ENCODE data around the gene BAX.

- TF ChIP-seq MAZ (IDR thresholded peaks at IDR 0.05; ENCODE audit: borderline replicate concordance, low read depth, low read length) (no peak), SMC3 (IDR thresholded peaks at IDR 0.05) (no peak), CEBPB (IDR thresholded peaks at IDR 0.05) (no peak), EP300 (IDR thresholded peaks at IDR 0.05) (no peak)
Measured at GRCh38 chr19:49009828-49010227, 55.2 kb downstream of the BAX start.
